Activated T-cell treated with anti-CD3 and anti-CD28 coated beads, Interleukin-2, amount 50 U/mL, for 4 hours (primary cell): ENCODE data around the gene PRR29. TPM values are rescaled to one million over a fixed set of nuclear protein-coding genes. Genes with fewer than 3 reads are reported as not detected.
A peak's percentile ranks its signal among the peaks of the same experiment; 100 is the strongest.
"Not testable (repeated sequence)": the region's sequence is repeated elsewhere in the genome, so short reads cannot be mapped to it uniquely, and the experiment has no call there.

Experiments used
- ATAC-seq, 2 donors: fragments of 200-7000 bp; cut with Tn5 transposase; one replicate each; pipeline ENCODE4 v1.10.0; 2021
- DNase-seq: peaks from one replicate; pipeline ENCODE4 v3.0.0-alpha.2; 2020
- H3K27me3 Mint-ChIP-seq: one replicate; pipeline ENCODE4 v1.8.0; 2021; ENCODE audit warnings: low read depth, mixed read lengths
- H3K36me3 Mint-ChIP-seq: one replicate; pipeline ENCODE4 v1.8.0; 2022; ENCODE audit warnings: mixed read lengths; ENCODE audit not compliant: insufficient read depth
- H3K4me1 Mint-ChIP-seq: one replicate; pipeline ENCODE4 v1.8.0; 2021; ENCODE audit warnings: low read depth, mixed read lengths
- H3K4me3 Mint-ChIP-seq: one replicate; pipeline ENCODE4 v1.8.0; 2021; ENCODE audit warnings: mild to moderate bottlenecking, moderate library complexity, mixed read lengths
- H3K9me3 Mint-ChIP-seq: one replicate; pipeline ENCODE4 v1.8.0; 2021; ENCODE audit warnings: mixed read lengths
- total RNA-seq, 3 donors: library from RNA; stranded (reverse); gene quantifications; one replicate each; pipeline ENCODE4 v1.2.1, GENCODE V29; 2021

Gene PRR29
- total RNA-seq, 3 donors from 2014 or later = 0.16 TPM; not detected in 2

GRCh38 chr17:63998721-63999679, 849 bp downstream of the PRR29 start:
- peaks cover 32% of the 10 kb centered on the region for H3K4me1 Mint-ChIP-seq
- DNase-seq = no peak
- peaks cover 7% of the 10 kb centered on the region for H3K36me3 Mint-ChIP-seq
- H3K9me3 Mint-ChIP-seq = no peaks in the 10 kb centered on the region
- peak overlapping the region; percentile 85 for H3K4me3 Mint-ChIP-seq
- peak; percentile 25 to 34 for ATAC-seq
- H3K27me3 Mint-ChIP-seq = no peaks in the 10 kb centered on the region

GRCh38 chr17:63999680-64000531, 1.8 kb downstream of the PRR29 start:
- peaks cover 29% of the 10 kb centered on the region for H3K4me1 Mint-ChIP-seq
- H3K4me3 Mint-ChIP-seq = peak overlapping the region; percentile 85
- DNase-seq (no peak), ATAC-seq (no peak)
- no peaks in the 10 kb centered on the region for H3K27me3 Mint-ChIP-seq
- no peaks in the 10 kb centered on the region for H3K9me3 Mint-ChIP-seq
- H3K36me3 Mint-ChIP-seq = peaks cover 10% of the 10 kb centered on the region

- H3K27me3 Mint-ChIP-seq = no peaks in the 10 kb centered on the region
Measured at GRCh38 chr17:64001091-64001579, 3.0 kb downstream of the PRR29 start.

GRCh38 chr17:64001763-64002529, 3.8 kb downstream of the PRR29 start:
- H3K27me3 Mint-ChIP-seq = no peaks in the 10 kb centered on the region
- peaks cover 31% of the 10 kb centered on the region for H3K4me1 Mint-ChIP-seq
- DNase-seq = no peak
- H3K9me3 Mint-ChIP-seq = no peaks in the 10 kb centered on the region
- H3K4me3 Mint-ChIP-seq = no peak overlapping the region
- H3K36me3 Mint-ChIP-seq = peaks cover 10% of the 10 kb centered on the region
- no peak for ATAC-seq

More at GRCh38 chr17:64001091-64001579, 3.0 kb downstream of the PRR29 start:
- H3K4me3 Mint-ChIP-seq = no peak overlapping the region
- H3K36me3 Mint-ChIP-seq = peaks cover 10% of the 10 kb centered on the region
- ATAC-seq (no peak), DNase-seq (no peak)
- no peaks in the 10 kb centered on the region for H3K9me3 Mint-ChIP-seq
- H3K4me1 Mint-ChIP-seq = peaks cover 30% of the 10 kb centered on the region

GRCh38 chr17:64002658-64003525, 4.7 kb downstream of the PRR29 start:
- Mint-ChIP-seq H3K36me3 (peaks cover 10% of the 10 kb centered on the region), H3K27me3 (no peaks in the 10 kb centered on the region), H3K4me3 (no peak overlapping the region), H3K4me1 (peaks cover 31% of the 10 kb centered on the region), H3K9me3 (no peaks in the 10 kb centered on the region)
- DNase-seq = no peak
- ATAC-seq = no peak

GRCh38 chr17:64003526-64004121, 5.5 kb downstream of the PRR29 start:
- Mint-ChIP-seq H3K36me3 (peaks cover 13% of the 10 kb centered on the region), H3K4me3 (no peak overlapping the region), H3K9me3 (no peaks in the 10 kb centered on the region), H3K4me1 (peaks cover 35% of the 10 kb centered on the region), H3K27me3 (no peaks in the 10 kb centered on the region)
- ATAC-seq (no peak), DNase-seq (no peak)

- no peak overlapping the region for H3K4me3 Mint-ChIP-seq
- DNase-seq (no peak), ATAC-seq (no peak)
- H3K9me3 Mint-ChIP-seq = no peaks in the 10 kb centered on the region
- H3K4me1 Mint-ChIP-seq = peaks cover 34% of the 10 kb centered on the region
- H3K27me3 Mint-ChIP-seq = no peaks in the 10 kb centered on the region
- peaks cover 18% of the 10 kb centered on the region for H3K36me3 Mint-ChIP-seq
Measured at GRCh38 chr17:64004218-64004770, 6.1 kb downstream of the PRR29 start.

- no peaks in the 10 kb centered on the region for H3K9me3 Mint-ChIP-seq
- no peak overlapping the region for H3K4me3 Mint-ChIP-seq
- H3K4me1 Mint-ChIP-seq = peaks cover 37% of the 10 kb centered on the region
- ATAC-seq = no peak
- no peaks in the 10 kb centered on the region for H3K27me3 Mint-ChIP-seq
- DNase-seq = no peak
- H3K36me3 Mint-ChIP-seq = peaks cover 19% of the 10 kb centered on the region
Measured at GRCh38 chr17:64004903-64005733, 7.0 kb downstream of the PRR29 start.

GRCh38 chr17:64005734-64006167, 7.6 kb downstream of the PRR29 start:
- Mint-ChIP-seq H3K4me1 (peaks cover 41% of the 10 kb centered on the region), H3K27me3 (no peaks in the 10 kb centered on the region), H3K9me3 (no peaks in the 10 kb centered on the region), H3K4me3 (no peak overlapping the region), H3K36me3 (peaks cover 21% of the 10 kb centered on the region)
- ATAC-seq (no peak), DNase-seq (no peak)

- Mint-ChIP-seq H3K36me3 (peaks cover 24% of the 10 kb centered on the region), H3K27me3 (no peaks in the 10 kb centered on the region), H3K4me1 (peaks cover 48% of the 10 kb centered on the region), H3K4me3 (no peak overlapping the region), H3K9me3 (no peaks in the 10 kb centered on the region)
- ATAC-seq = no peak
- no peak for DNase-seq
Measured at GRCh38 chr17:64006361-64007088, 8.4 kb downstream of the PRR29 start.

- H3K36me3 Mint-ChIP-seq = peaks cover 29% of the 10 kb centered on the region
- H3K4me1 Mint-ChIP-seq = peaks cover 54% of the 10 kb centered on the region
- DNase-seq, H3K4me3 Mint-ChIP-seq, H3K27me3 Mint-ChIP-seq, ATAC-seq, H3K9me3 Mint-ChIP-seq: not testable (repeated sequence)
Measured at GRCh38 chr17:64007089-64007837, 9.1 kb downstream of the PRR29 start.
